Measurements from ENCODE around the gene RNF115. TPM values are rescaled to one million over a fixed set of nuclear protein-coding genes. Genes with fewer than 3 reads are reported as not detected.
"Not testable (repeated sequence)": the region's sequence is repeated elsewhere in the genome, so short reads cannot be mapped to it uniquely, and the experiment has no call there.

RNF115 gene
- total and polyA plus RNA-seq, 2 of the 8 experiments (the other 6 are each of a cell fraction or from before 2014, with no cell fraction given), result 4.7 to 10.8 TPM

GRCh38 chr1:145812977-145813810 is 10.7 kb downstream of the RNF115 start:
- H3K4me1 ChIP-seq (replicated peaks in 1 of 4; ENCODE audit: control insufficient read depth in 3 of 4, insufficient read depth in 4 of 4, low read length in 3 of 4); H3K36me3 ChIP-seq (ENCODE audit: control insufficient read depth in 2 of 4, insufficient read depth in 4 of 4, low read length in 3 of 4); H3K79me2 ChIP-seq (ENCODE audit: control insufficient read depth in 1 of 2, insufficient read depth in 2 of 2, low read length in 2 of 2); H4K91ac ChIP-seq (replicated peaks; ENCODE audit: insufficient read length, low read length); H3K23ac ChIP-seq (ENCODE audit: insufficient read length); H4K8ac ChIP-seq (ENCODE audit: extremely low read depth, insufficient read depth, low read length); H3K14ac ChIP-seq (ENCODE audit: insufficient read length); H4K5ac ChIP-seq (ENCODE audit: insufficient read length, low read depth, low read length); H2BK20ac ChIP-seq (ENCODE audit: low read length); H3K56ac ChIP-seq (replicated peaks; ENCODE audit: insufficient read length, low read depth, low read length); H4K20me1 ChIP-seq (replicated peaks in 1 of 2; ENCODE audit: control insufficient read depth in 1 of 2, insufficient read depth in 2 of 2, low read length in 2 of 2); POLR2A ChIA-PET (ENCODE audit: partially characterized antibody); H3K9ac ChIP-seq (replicated peaks in 1 of 4; ENCODE audit: extremely low read depth in 1 of 4, low read depth in 3 of 4, low read length in 3 of 4); H3K4ac ChIP-seq (replicated peaks; ENCODE audit: insufficient read length, low read depth, low read length); H3K27ac ChIP-seq (ENCODE audit: low read depth, low read length); H3K4me3 ChIP-seq (ENCODE audit: extremely low read depth in 1 of 4, insufficient read depth in 2 of 4, low read depth in 3 of 4, low read length in 4 of 4); FAIRE-seq; H2AFZ ChIP-seq (ENCODE audit: low read length); H3K9me3 ChIP-seq (ENCODE audit: insufficient read depth in 2 of 2, low read depth in 1 of 2, low read length in 1 of 2); H3K79me1 ChIP-seq (ENCODE audit: low read depth, low read length); H2BK15ac ChIP-seq (ENCODE audit: low read length); H3K23me2 ChIP-seq (ENCODE audit: low read depth, low read length); CTCF ChIA-PET (ENCODE audit: partially characterized antibody); H3K4me2 ChIP-seq (ENCODE audit: insufficient read depth in 1 of 2, low read depth in 2 of 2, low read length in 2 of 2); H2BK120ac ChIP-seq (replicated peaks; ENCODE audit: low read depth, low read length); H3K18ac ChIP-seq (ENCODE audit: extremely low read depth, low read length); H3K27me3 ChIP-seq (replicated peaks in 1 of 4; ENCODE audit: control insufficient read depth in 3 of 4, extremely low read depth in 1 of 4, insufficient read depth in 3 of 4, low read length in 3 of 4); DNase-seq (ENCODE audit: low read depth in 1 of 2, low spot score in 2 of 2); H2BK5ac ChIP-seq (ENCODE audit: low read depth, low read length); H2BK12ac ChIP-seq (ENCODE audit: low read depth, low read length); H2AK5ac ChIP-seq (ENCODE audit: low read depth, low read length): not testable (repeated sequence)
- WGBS, 2 experiments (ENCODE audit: extremely low coverage in 1 of 2, insufficient coverage in 1 of 2, insufficient read length in 1 of 2, insufficient replicate concordance in 2 of 2, low coverage in 1 of 2, low lambda C conversion rate in 2 of 2, missing lambda C conversion rate in 1 of 2), result 81% methylated on average over 2 of the region's 6 CpGs; no CpG with 5 or more reads in 1 of the 2 experiments

Measured in H1 (cell line).